ENCODE data around the gene SPEN.
A peak's percentile ranks its signal among the peaks of the same experiment; 100 is the strongest.
"Not testable (repeated sequence)": the region's sequence is repeated elsewhere in the genome, so short reads cannot be mapped to it uniquely, and the experiment has no call there.

Gene SPEN

GRCh38 chr1:15833842-15834405, 13.6 kb upstream of the SPEN start:
- DNase-seq = no peak

- peak; percentile 94 for DNase-seq
These were observed 12.9 kb upstream of the SPEN start for GRCh38 chr1:15834406-15835204.

- DNase-seq = no peak
These were observed 12.2 kb upstream of the SPEN start for GRCh38 chr1:15835205-15835740.

GRCh38 chr1:15835741-15836510, 11.6 kb upstream of the SPEN start:
- peak; percentile 99 for DNase-seq

- DNase-seq = not testable (repeated sequence)
These were observed 11.1 kb upstream of the SPEN start for GRCh38 chr1:15836511-15836771.

GRCh38 chr1:15836772-15837669, 10.5 kb upstream of the SPEN start:
- peak; percentile 80 for DNase-seq

GRCh38 chr1:15837931-15838330, 9.6 kb upstream of the SPEN start:
- DNase-seq = no peak

- DNase-seq = no peak
These were observed 8.8 kb upstream of the SPEN start for GRCh38 chr1:15838721-15839120.

GRCh38 chr1:15843826-15844572, 3.5 kb upstream of the SPEN start:
- DNase-seq = no peak

GRCh38 chr1:15846056-15846455, 1.5 kb upstream of the SPEN start:
- DNase-seq = not testable (repeated sequence)

- DNase-seq = no peak
These were observed 311 bp downstream of the SPEN start for GRCh38 chr1:15847893-15848142.

GRCh38 chr1:15848143-15848928, 829 bp downstream of the SPEN start:
- peak; percentile 75 for DNase-seq

- DNase-seq = peak; percentile 84
These were observed 1.6 kb downstream of the SPEN start for GRCh38 chr1:15848929-15849774.

- DNase-seq = peak; percentile 62
These were observed 2.3 kb downstream of the SPEN start for GRCh38 chr1:15849775-15850324.

GRCh38 chr1:15850471-15851001, 3.0 kb downstream of the SPEN start:
- DNase-seq = no peak

GRCh38 chr1:15851210-15852035, 3.9 kb downstream of the SPEN start:
- DNase-seq = no peak

- no peak for DNase-seq
These were observed 4.7 kb downstream of the SPEN start for GRCh38 chr1:15852036-15852827.

- DNase-seq = no peak
These were observed 5.4 kb downstream of the SPEN start for GRCh38 chr1:15852828-15853302.
